A673 (cell line): Measurements from ENCODE around the gene LDB3. TPM values are rescaled to one million over a fixed set of nuclear protein-coding genes. Genes with fewer than 3 reads are reported as not detected.

Experiments used
- BruUV-seq: library from RNA; stranded (reverse); fragments of 400-500 nt; replicated peaks from 2 replicates; lab custom pipeline; 2021; lab: Mats Ljungman, UMichigan
- CTCF ChIA-PET: fragments of 300-600 bp; sonication (Branson Sonifier 250); formaldehyde crosslinking; loops from one replicate; lab custom pipeline; 2022; ENCODE audit warnings: antibody characterized with exemption; lab: Charles Lee
- POLR2A ChIA-PET: fragments of 300-600 bp; sonication (Branson Sonifier 250); formaldehyde crosslinking; loops from one replicate; lab custom pipeline; 2022; ENCODE audit warnings: antibody characterized with exemption; ENCODE audit not compliant: low non-redundant PET; lab: Charles Lee
- DNase-seq: peaks from one replicate; pipeline ENCODE4 v3.0.0-alpha.2; 2015; ENCODE audit warnings: low spot score
- H3K27ac ChIP-seq: fragments of 200-600 bp; sonication (generic); 2 replicates; pipeline ENCODE4 v1.5.1; 2016; ENCODE audit warnings: mixed run types, low read depth, mild to moderate bottlenecking, mixed read lengths, antibody characterized with exemption, low read length; ENCODE audit not compliant: poor library complexity, severe bottlenecking
- H3K27me3 ChIP-seq: fragments of 200-600 bp; sonication (generic); replicated peaks from 2 replicates; pipeline ENCODE4 v1.6.1; 2017; ENCODE audit warnings: mixed run types, low read depth, mild to moderate bottlenecking, mixed read lengths, antibody characterized with exemption, low read length; ENCODE audit not compliant: insufficient read depth, poor library complexity
- H3K36me3 ChIP-seq: fragments of 200-600 bp; sonication (generic); 2 replicates; pipeline ENCODE4 v1.6.1; 2016; ENCODE audit warnings: mixed run types, mild to moderate bottlenecking, mixed read lengths, antibody characterized with exemption, low read length; ENCODE audit not compliant: insufficient read depth, poor library complexity, severe bottlenecking
- H3K4me1 ChIP-seq: fragments of 200-600 bp; sonication (generic); 2 replicates; pipeline ENCODE4 v1.6.1; 2017; ENCODE audit warnings: mixed run types, mild to moderate bottlenecking, mixed read lengths, antibody characterized with exemption, low read length; ENCODE audit not compliant: insufficient read depth, poor library complexity, severe bottlenecking
- H3K4me3 ChIP-seq: fragments of 200-600 bp; sonication (generic); 2 replicates; pipeline ENCODE4 v1.5.1; 2016; ENCODE audit warnings: low read depth, mixed run types, mild to moderate bottlenecking, mixed read lengths, low read length; ENCODE audit not compliant: poor library complexity, severe bottlenecking
- H3K9me3 ChIP-seq: fragments of 200-600 bp; sonication (generic); 2 replicates; pipeline ENCODE4 v1.6.1; 2016; ENCODE audit warnings: mixed run types, low read depth, mild to moderate bottlenecking, mixed read lengths, antibody characterized with exemption, low read length; ENCODE audit not compliant: poor library complexity, severe bottlenecking
- EZH2 ChIP-seq: fragments of 200-600 bp; sonication (generic); IDR thresholded peaks from 2 replicates; pipeline ENCODE4 v1.6.1; 2017; ENCODE audit warnings: borderline replicate concordance, low read depth, mild to moderate bottlenecking, mixed read lengths, antibody characterized with exemption, low read length; ENCODE audit not compliant: poor library complexity, severe bottlenecking
- intact Hi-C: fragments of 100-400 bp; cut with micrococcal nuclease; formaldehyde crosslinking; loops from one replicate; pipeline ENCODE4 v1.10.0; 2022; ENCODE audit not compliant: unreplicated experiment
- total RNA-seq: library from RNA; stranded (reverse); gene quantifications from 2 replicates; pipeline ENCODE4 v1.2.3, GENCODE V29; 2021
- TF ChIP-seq, protein P1 (sequence below): fragments of 300-800, 200-600 bp; sonication (generic); conservative IDR thresholded peaks from 2 replicates; pipeline ENCODE4 v1.5.1; 2017; ENCODE audit warnings: low read depth, mild to moderate bottlenecking, antibody characterized with exemption, low read length, moderate library complexity, mixed read lengths

LDB3 gene
- total RNA-seq, 1 experiment from 2014 or later: 0.34 TPM

DNA sequence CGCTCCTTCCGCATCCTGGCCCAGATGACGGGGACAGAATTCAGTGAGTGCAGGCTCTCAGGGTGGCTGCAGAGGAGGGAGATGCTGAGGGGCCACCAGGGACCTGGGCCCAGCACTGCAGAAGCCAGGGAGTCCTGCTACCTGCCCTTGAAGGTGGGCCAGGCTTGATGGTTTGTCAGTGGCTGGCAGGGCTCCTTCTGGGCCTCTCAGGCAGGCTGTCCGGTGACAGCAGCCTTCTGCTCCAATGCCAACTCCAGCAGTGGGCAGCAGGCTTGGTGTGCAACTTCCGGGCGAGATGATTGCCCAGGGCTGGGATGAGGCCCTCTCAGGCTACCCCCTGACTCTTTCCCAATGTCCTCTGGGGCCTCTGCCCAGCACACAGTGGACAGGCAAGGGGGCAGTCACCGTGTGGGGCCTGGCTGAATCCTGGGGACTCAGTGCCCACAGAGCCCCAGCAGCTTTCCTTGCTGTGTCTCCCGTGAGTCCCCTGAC lies 23.8 kb downstream of the LDB3 start:
- no TSS peak for BruUV-seq
- Histone ChIP-seq H3K36me3 (no peaks in the 10 kb centered on the region), H3K9me3 (no peaks in the 10 kb centered on the region), H3K27me3 (no peaks in the 10 kb centered on the region), H3K4me3 (no peak overlapping the region), H3K27ac (no peak overlapping the region), H3K4me1 (peaks cover 23% of the 10 kb centered on the region)
- CTCF ChIA-PET: no interaction called here
- TF ChIP-seq, protein P1, sequence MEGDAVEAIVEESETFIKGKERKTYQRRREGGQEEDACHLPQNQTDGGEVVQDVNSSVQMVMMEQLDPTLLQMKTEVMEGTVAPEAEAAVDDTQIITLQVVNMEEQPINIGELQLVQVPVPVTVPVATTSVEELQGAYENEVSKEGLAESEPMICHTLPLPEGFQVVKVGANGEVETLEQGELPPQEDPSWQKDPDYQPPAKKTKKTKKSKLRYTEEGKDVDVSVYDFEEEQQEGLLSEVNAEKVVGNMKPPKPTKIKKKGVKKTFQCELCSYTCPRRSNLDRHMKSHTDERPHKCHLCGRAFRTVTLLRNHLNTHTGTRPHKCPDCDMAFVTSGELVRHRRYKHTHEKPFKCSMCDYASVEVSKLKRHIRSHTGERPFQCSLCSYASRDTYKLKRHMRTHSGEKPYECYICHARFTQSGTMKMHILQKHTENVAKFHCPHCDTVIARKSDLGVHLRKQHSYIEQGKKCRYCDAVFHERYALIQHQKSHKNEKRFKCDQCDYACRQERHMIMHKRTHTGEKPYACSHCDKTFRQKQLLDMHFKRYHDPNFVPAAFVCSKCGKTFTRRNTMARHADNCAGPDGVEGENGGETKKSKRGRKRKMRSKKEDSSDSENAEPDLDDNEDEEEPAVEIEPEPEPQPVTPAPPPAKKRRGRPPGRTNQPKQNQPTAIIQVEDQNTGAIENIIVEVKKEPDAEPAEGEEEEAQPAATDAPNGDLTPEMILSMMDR: no peak
- intact Hi-C loops: no loop called here
- POLR2A ChIA-PET: no interaction called here
- DNase-seq: no peak

DNA sequence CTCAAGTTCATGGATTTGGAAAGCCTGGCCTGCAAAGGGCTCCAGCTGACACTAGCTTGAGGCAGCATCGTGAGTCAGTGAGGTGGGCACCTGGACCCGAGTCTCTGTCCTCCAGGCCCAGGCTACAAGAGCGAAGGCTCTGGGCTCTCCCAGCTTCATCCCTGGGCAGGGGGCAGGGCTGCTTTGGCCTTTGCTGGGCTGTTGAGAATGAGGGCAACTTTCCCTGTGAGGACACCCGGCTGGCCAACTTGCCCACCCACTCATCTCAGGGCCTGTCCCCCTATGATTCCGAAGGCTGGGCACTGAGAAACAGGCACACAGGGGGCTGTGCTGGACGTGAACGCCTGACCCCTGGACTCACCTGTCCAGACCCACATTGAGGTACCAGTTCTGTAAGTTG lies 24.4 kb downstream of the LDB3 start:
- DNase-seq: no peak
- H3K4me3 ChIP-seq: no peak overlapping the region
- H3K4me1 ChIP-seq: peaks cover 23% of the 10 kb centered on the region
- H3K36me3 ChIP-seq: no peaks in the 10 kb centered on the region
- no TSS peak for BruUV-seq
- ChIA-PET POLR2A (no interaction called here), CTCF (interaction anchor here (0.6 to 1.6 kb wide), 3 partner anchors 8 to 238 kb away, joined by 3 to 15 read pairs (median 8); no protein-coding TSS in a partner anchor)
- no peaks in the 10 kb centered on the region for H3K9me3 ChIP-seq
- TF ChIP-seq EZH2: no peak
- TF ChIP-seq, protein P1: no peak
- no peaks in the 10 kb centered on the region for H3K27me3 ChIP-seq
- no peak overlapping the region for H3K27ac ChIP-seq
- intact Hi-C loops: no loop called here

DNA sequence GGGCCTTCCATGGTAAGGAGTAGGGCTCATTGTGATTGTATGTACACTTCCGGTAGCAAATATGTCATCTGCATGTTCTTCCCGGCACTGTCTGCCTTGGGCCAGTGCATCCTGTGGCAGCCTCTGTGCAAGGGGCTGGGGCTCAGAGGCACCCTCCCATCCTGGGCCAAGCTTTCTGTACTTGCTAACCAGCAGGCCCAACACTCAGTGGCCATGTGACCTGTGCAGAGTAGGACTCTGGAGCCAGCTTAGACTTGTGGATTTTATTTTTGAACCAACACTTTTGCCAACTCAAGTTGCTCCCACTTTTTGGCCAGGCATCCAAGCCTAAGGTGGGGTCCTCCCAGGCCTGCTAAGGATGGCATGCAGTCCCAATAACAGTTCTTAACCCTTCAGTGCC lies 25.0 kb downstream of the LDB3 start:
- Histone ChIP-seq H3K9me3 (no peaks in the 10 kb centered on the region), H3K36me3 (no peaks in the 10 kb centered on the region), H3K27me3 (no peaks in the 10 kb centered on the region), H3K4me3 (no peak overlapping the region), H3K27ac (no peak overlapping the region), H3K4me1 (peaks cover 23% of the 10 kb centered on the region)
- intact Hi-C loops: no loop called here
- ChIA-PET POLR2A (no interaction called here), CTCF (interaction anchor here (0.5 to 1.6 kb wide), 5 partner anchors 9 to 274 kb away, joined by 3 to 15 read pairs (median 7); no protein-coding TSS in a partner anchor)
- TF ChIP-seq, protein P1: no peak
- TF ChIP-seq EZH2: no peak
- no peak for DNase-seq
- no TSS peak for BruUV-seq
